Loucy (cell line): ENCODE measurements around the gene ZSCAN16.

Experiments
- H2AFZ ChIP-seq: fragments of 200-600 bp; sonication (generic); 2 replicates; pipeline ENCODE4 v1.6.0; 2016; ENCODE audit warnings: antibody characterized with exemption, mild to moderate bottlenecking, low read length, moderate library complexity
- H3F3A ChIP-seq: fragments of 200-600 bp; 2 replicates; pipeline ENCODE4 v1.6.0; 2016; ENCODE audit warnings: antibody characterized with exemption, low read depth, mild to moderate bottlenecking
- H3K27me3 ChIP-seq: fragments of 200-600 bp; sonication (generic); 2 replicates; pipeline ENCODE4 v1.6.1; 2014; ENCODE audit warnings: low read length, mild to moderate bottlenecking; ENCODE audit not compliant: insufficient read depth, poor library complexity, severe bottlenecking
- H3K36me3 ChIP-seq: fragments of 200-600 bp; sonication (generic); 2 replicates; pipeline ENCODE4 v1.6.1; 2016; ENCODE audit warnings: low read length; ENCODE audit not compliant: insufficient read depth
- H3K4me1 ChIP-seq: fragments of 200-600 bp; sonication (generic); 2 replicates; pipeline ENCODE4 v1.5.1; 2014; ENCODE audit warnings: low read length, mild to moderate bottlenecking; ENCODE audit not compliant: insufficient read depth, poor library complexity, severe bottlenecking
- H3K4me2 ChIP-seq: fragments of 200-600 bp; sonication (generic); 2 replicates; pipeline ENCODE4 v1.6.0; 2014; ENCODE audit warnings: antibody characterized with exemption, low read length, low read depth, mild to moderate bottlenecking; ENCODE audit not compliant: poor library complexity, severe bottlenecking
- H3K4me3 ChIP-seq: fragments of 200-600 bp; sonication (generic); 2 replicates; pipeline ENCODE4 v1.5.1; 2014; ENCODE audit warnings: low read length, mild to moderate bottlenecking, mixed read lengths; ENCODE audit not compliant: poor library complexity, severe bottlenecking
- H3K79me2 ChIP-seq: fragments of 200-600 bp; sonication (generic); 2 replicates; pipeline ENCODE4 v1.6.1; 2014; ENCODE audit warnings: low read length; ENCODE audit not compliant: insufficient read depth
- H3K9ac ChIP-seq: fragments of 200-600 bp; sonication (generic); 2 replicates; pipeline ENCODE4 v1.6.0; 2014; ENCODE audit warnings: mild to moderate bottlenecking, low read depth, low read length, moderate library complexity; ENCODE audit not compliant: poor library complexity, severe bottlenecking
- H3K9me2 ChIP-seq: fragments of 200-600 bp; sonication (generic); replicated peaks from 2 replicates; pipeline ENCODE4 v1.6.1; 2016; ENCODE audit warnings: low read depth, low read length, mixed read lengths
- H3K9me3 ChIP-seq: fragments of 200-600 bp; sonication (generic); 2 replicates; pipeline ENCODE4 v1.6.1; 2014; ENCODE audit warnings: mild to moderate bottlenecking, antibody characterized with exemption, low read length, low read depth; ENCODE audit not compliant: insufficient read depth
- H4K20me1 ChIP-seq: fragments of 200-600 bp; sonication (generic); 2 replicates; pipeline ENCODE4 v1.6.0; 2014; ENCODE audit warnings: antibody characterized with exemption, low read length, mild to moderate bottlenecking; ENCODE audit not compliant: insufficient read depth, poor library complexity, severe bottlenecking
- EZH2phosphoT487 ChIP-seq: fragments of 200-600 bp; IDR thresholded peaks from 2 replicates; pipeline ENCODE4 v1.6.1; 2018; ENCODE audit warnings: antibody characterized with exemption, mild to moderate bottlenecking, moderate library complexity, borderline replicate concordance
- TF ChIP-seq, protein P1 (sequence below): fragments of 200-600 bp; sonication (generic); conservative IDR thresholded peaks from 2 replicates; pipeline ENCODE4 v1.5.1; 2014; ENCODE audit warnings: mild to moderate bottlenecking, antibody characterized with exemption, low read length

The ZSCAN16 gene

DNA sequence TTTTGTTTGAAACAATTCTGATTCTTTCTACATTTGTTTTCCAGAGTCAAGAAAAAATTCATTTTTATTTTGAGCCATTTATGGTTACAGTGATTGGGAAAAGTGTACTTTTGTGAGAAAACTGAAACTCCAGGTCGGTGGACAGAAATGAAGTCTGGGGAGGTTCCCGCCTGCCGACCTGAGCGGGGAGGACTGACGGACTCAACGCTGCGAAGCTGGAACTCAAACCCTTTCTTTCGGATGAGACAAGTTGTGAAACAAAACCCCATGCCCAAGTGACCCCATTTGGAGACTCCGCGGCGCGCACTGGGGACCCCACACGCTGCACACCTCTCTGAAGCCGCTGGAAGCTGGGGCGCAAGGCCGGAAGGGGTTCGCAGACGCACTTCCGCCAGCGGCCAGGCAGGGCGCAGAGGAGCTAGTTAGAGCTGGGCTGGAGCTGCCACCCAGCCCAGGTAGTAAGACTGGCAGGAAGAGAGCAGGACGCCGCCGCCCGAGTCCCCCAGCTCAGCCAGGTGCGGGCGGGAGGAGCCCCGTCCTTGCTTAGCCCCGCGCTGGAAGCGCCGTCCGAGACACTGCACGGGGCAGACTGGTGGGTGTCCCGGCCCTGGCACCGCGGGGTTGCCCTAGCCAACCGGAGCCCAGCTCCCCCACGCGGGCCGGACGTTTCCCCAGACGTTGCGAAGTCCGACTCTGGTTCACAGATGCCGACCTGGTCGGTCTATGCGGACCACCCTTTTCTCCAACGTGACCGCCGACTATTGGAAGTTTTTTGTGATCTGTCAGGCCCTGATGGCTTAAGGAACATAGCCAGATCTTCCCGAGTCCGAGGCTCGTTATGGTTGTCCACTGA lies 19.8 kb upstream of the ZSCAN16 start:
- H4K20me1 ChIP-seq = no peaks in the 10 kb centered on the region
- no peaks in the 10 kb centered on the region for H3K9me3 ChIP-seq
- H3K9me2 ChIP-seq = no peaks in the 10 kb centered on the region
- peaks cover 12% of the 10 kb centered on the region for H3K4me1 ChIP-seq
- H3K4me2 ChIP-seq = peak overlapping the region; percentile 93
- H2AFZ ChIP-seq = peak overlapping the region; percentile 91
- H3K36me3 ChIP-seq = no peaks in the 10 kb centered on the region
- H3K79me2 ChIP-seq = no peaks in the 10 kb centered on the region
- TF ChIP-seq EZH2phosphoT487 = no peak
- TF ChIP-seq, protein P1, sequence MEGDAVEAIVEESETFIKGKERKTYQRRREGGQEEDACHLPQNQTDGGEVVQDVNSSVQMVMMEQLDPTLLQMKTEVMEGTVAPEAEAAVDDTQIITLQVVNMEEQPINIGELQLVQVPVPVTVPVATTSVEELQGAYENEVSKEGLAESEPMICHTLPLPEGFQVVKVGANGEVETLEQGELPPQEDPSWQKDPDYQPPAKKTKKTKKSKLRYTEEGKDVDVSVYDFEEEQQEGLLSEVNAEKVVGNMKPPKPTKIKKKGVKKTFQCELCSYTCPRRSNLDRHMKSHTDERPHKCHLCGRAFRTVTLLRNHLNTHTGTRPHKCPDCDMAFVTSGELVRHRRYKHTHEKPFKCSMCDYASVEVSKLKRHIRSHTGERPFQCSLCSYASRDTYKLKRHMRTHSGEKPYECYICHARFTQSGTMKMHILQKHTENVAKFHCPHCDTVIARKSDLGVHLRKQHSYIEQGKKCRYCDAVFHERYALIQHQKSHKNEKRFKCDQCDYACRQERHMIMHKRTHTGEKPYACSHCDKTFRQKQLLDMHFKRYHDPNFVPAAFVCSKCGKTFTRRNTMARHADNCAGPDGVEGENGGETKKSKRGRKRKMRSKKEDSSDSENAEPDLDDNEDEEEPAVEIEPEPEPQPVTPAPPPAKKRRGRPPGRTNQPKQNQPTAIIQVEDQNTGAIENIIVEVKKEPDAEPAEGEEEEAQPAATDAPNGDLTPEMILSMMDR = peak; percentile 50
- H3K9ac ChIP-seq = peak overlapping the region; percentile 72
- H3K27me3 ChIP-seq = no peaks in the 10 kb centered on the region
- peak overlapping the region; percentile 74 for H3K4me3 ChIP-seq
- no peaks in the 10 kb centered on the region for H3F3A ChIP-seq

DNA sequence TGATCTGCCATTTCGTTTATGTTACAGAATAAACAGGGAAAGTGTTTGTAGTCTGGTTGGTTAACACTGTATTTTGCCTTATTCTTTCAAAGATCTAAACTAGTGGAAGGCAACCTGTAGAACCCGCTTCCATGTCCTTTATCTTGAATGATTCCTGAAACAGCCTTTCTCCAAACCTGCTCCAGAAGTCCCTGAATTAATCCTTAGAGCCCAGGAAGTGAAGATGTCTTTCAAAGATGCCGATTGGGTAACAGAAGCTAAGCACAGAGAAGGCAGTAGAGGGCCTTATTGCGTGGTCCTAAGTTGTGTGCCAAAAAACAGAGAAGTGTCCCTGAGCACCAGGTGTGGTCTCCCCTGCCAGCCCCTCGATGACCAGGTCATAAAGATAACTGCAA lies 19.2 kb upstream of the ZSCAN16 start:
- Histone ChIP-seq H3K4me2 (peak overlapping the region; percentile 93), H4K20me1 (no peaks in the 10 kb centered on the region), H3K9me3 (no peaks in the 10 kb centered on the region), H3K4me3 (peak overlapping the region; percentile 74), H3K79me2 (no peaks in the 10 kb centered on the region), H3K27me3 (no peaks in the 10 kb centered on the region), H3F3A (no peaks in the 10 kb centered on the region), H3K36me3 (no peaks in the 10 kb centered on the region), H3K9ac (peak overlapping the region; percentile 72), H2AFZ (peak overlapping the region; percentile 91), H3K9me2 (no peaks in the 10 kb centered on the region), H3K4me1 (peaks cover 12% of the 10 kb centered on the region)
- TF ChIP-seq, protein P1 = no peak
- no peak for TF ChIP-seq EZH2phosphoT487

DNA sequence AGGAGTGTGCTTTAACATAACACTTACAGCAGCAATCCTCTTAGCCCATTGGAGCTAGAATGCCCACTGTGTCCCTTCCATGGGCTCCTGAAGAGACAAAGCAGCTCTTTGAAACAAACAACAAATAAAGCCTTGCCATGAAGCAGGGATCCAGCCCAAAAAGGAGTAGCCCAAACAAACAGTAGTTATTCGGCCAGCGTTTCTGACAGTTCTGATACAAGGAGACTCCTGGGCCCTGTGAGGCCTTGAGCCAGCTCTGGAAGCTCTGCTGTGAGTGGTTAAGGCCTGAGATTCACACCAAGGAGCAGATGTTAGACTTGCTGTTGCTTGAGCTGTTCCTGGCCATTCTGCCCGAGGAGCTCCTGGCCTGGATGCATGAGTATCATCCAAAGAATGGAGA lies 16.9 kb upstream of the ZSCAN16 start:
- no peak overlapping the region for H3K4me3 ChIP-seq
- no peak overlapping the region for H3K4me2 ChIP-seq
- H4K20me1 ChIP-seq = no peaks in the 10 kb centered on the region
- no peaks in the 10 kb centered on the region for H3K9me2 ChIP-seq
- H3K27me3 ChIP-seq = no peaks in the 10 kb centered on the region
- H3K79me2 ChIP-seq = no peaks in the 10 kb centered on the region
- no peak for TF ChIP-seq EZH2phosphoT487
- TF ChIP-seq, protein P1 = no peak
- no peak overlapping the region for H2AFZ ChIP-seq
- no peaks in the 10 kb centered on the region for H3K36me3 ChIP-seq
- no peaks in the 10 kb centered on the region for H3K9me3 ChIP-seq
- H3K9ac ChIP-seq = no peak overlapping the region
- no peaks in the 10 kb centered on the region for H3F3A ChIP-seq
- H3K4me1 ChIP-seq = peaks cover 12% of the 10 kb centered on the region
